Ammon's horn (tissue), 1 donor: ENCODE results near the gene LEPR.
"Not testable (repeated sequence)": the region's sequence is repeated elsewhere in the genome, so short reads cannot be mapped to it uniquely, and the experiment has no call there.

Source experiments
- DNase-seq: peaks from one replicate; pipeline ENCODE4 v3.0.0-alpha.2; 2016; ENCODE audit warnings: low spot score

Gene LEPR, protein sequence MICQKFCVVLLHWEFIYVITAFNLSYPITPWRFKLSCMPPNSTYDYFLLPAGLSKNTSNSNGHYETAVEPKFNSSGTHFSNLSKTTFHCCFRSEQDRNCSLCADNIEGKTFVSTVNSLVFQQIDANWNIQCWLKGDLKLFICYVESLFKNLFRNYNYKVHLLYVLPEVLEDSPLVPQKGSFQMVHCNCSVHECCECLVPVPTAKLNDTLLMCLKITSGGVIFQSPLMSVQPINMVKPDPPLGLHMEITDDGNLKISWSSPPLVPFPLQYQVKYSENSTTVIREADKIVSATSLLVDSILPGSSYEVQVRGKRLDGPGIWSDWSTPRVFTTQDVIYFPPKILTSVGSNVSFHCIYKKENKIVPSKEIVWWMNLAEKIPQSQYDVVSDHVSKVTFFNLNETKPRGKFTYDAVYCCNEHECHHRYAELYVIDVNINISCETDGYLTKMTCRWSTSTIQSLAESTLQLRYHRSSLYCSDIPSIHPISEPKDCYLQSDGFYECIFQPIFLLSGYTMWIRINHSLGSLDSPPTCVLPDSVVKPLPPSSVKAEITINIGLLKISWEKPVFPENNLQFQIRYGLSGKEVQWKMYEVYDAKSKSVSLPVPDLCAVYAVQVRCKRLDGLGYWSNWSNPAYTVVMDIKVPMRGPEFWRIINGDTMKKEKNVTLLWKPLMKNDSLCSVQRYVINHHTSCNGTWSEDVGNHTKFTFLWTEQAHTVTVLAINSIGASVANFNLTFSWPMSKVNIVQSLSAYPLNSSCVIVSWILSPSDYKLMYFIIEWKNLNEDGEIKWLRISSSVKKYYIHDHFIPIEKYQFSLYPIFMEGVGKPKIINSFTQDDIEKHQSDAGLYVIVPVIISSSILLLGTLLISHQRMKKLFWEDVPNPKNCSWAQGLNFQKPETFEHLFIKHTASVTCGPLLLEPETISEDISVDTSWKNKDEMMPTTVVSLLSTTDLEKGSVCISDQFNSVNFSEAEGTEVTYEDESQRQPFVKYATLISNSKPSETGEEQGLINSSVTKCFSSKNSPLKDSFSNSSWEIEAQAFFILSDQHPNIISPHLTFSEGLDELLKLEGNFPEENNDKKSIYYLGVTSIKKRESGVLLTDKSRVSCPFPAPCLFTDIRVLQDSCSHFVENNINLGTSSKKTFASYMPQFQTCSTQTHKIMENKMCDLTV

DNA sequence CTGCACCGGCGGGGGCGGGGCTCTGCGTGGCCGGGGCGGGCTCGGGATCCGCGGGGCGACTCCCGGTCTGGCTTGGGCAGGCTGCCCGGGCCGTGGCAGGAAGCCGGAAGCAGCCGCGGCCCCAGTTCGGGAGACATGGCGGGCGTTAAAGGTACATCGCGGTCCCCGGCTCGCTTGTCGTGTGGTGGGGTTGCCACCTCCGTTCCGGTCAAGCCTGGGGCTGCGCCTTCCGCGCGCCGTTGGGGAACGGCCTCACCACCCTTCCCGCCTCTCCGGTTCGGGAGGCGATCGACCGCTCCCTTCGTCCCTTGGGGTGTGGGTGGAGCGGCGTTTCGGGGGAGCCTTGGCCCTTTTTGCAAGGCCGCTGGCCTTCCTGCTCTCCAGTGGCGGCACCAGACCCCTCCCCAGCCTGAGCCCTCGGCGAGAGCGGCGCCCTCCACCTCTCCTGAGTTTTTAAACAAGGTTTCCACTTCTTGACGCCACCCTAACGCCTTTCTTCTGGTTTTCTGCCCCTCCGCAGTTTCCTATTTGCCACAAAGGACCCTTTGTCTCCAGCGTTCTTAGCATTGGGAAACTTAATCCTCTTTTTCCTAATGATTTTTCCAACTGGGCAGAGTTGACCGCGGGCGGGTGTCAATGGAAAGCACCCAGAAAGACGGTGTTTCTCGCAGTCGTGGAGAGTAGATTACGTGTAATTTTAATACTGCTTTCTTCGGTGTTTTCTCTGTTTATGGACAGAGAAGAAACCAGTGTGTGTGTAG lies at the start of gene LEPR, which contains the start of gene LEPROT:
Gene LEPR (plus strand): TSS at position 79 of the 761 bp plus-strand sequence. CDS start 144,898 bp downstream, outside the sequence.
Gene LEPROT (plus strand): TSS at position 79 of the 761 bp plus-strand sequence. CDS start 57 bp downstream, at position 136.
- DNase-seq: no peak

DNA sequence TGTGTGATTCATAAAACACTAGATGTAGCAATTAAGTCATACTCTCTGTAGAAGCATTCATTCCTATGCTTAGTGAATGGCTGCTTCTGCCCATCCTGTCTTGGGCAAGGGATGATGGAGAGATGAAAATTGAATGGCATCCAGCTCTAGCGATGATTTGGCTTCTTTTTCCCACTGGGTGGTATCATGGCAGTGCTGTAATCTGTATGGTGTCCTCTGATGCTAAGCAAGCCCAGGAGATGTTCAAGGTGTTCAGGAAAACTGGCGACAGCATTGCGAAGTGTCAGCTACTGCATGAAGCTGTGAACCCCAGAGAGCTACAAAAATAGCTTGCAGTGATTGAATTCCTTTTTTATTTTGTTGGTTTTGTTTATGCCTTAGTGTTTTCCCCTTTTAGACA lies 48.9 kb upstream of the LEPR start:
- no peak for DNase-seq

DNA sequence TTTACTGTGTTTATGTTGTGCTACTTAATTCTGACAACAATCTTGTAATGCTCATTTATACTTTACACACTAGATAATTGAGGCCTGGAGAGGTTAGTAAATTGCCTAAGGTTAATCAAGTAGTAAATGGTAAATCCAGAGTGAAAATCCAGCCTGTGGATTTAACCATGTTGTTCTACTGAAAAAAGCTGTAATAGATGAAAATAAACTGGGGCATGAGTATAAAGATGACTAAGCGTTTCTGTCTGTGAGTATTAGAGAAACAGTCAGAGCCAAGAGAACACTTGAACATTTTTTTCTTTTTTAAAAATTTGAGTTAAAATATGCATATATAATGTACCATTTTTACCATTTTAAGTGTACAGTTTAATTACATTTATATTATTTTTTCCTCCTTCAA lies 47.9 kb upstream of the LEPR start:
- DNase-seq: no peak

DNA sequence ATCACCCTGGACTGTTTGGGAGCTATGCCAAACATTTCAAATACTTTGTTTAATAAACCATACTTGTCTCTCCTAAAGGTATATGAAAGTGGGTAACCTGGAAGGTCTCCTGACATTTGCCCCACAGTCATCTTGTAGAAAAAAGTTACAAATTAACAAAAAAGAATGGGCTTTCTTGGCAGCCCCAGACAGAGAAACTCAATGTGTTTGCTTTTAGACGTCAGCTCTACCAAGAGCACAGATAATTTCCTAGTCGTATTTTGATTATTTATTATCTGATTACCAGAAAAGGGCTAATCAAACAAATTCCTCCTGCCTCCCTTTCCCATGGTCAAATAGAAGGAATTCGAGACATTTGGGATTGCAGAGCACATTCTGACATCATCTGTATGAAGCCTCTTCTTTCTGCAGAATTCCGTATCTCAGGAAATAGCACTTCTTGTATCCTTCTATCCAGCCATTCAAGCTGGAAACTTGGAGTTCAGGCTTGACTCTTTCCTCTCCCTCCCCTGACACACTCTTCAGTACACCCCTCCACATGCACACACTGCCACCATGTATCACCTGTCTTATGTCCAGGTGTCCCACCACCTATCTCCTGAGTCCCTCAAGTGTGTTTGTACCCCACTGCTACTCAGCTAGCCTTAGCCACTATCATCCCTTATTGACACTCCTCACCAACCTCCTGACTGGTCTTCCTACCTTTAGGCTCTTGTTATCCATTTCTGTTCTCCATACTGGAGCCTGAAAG lies 42.8 kb upstream of the LEPR start:
- DNase-seq: no peak

DNA sequence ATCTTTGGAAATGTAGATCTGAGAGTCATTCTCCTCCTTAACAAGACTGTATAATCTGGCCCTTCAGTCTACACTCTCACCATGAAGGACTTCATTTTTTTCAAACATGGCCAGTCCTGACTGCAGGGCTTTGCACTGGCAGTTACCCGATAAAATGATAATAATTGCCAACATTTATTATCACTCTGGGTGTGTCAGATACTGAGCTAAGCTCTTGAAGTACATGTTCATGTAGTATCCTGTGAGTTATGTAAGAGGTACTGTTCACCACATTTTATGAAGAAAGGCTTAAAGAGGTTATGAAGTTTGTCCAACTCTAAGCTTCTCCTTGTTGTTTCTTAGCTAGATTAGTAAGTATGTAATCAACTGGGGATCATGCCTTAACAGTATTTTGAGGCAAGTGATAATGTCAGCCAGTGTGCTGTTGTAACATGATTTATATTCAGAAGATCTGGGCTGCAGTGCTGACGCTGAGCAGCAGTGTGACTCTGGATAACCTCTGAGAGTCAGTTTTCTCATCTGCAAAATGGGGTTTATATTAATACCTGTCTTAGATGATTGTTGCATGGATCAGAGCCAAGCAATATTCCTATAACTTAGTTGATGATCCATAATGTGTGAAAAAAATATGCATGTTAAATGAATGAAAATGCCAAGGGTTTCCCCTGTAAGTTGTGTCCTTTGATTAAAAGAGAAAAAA lies 42.1 kb upstream of the LEPR start:
- DNase-seq: no peak

DNA sequence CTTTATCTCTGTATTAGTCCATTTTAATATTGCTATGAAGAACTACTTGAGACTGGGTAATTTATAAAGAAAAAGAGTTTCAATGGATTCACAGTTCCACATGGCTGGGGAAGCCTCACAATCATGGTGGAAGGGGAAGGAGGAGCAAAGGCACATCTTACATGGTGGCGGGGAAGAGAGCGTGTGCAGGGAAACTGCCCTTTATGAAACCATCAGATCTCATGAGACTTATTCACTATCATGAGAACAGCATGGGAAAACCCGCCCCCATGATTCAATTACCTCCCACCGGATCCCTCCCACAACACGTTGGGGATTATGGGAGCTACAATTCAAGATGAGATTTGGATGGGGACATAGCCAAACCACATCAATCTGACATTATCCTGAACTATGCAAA lies 36.0 kb upstream of the LEPR start:
- not testable (repeated sequence) for DNase-seq

DNA sequence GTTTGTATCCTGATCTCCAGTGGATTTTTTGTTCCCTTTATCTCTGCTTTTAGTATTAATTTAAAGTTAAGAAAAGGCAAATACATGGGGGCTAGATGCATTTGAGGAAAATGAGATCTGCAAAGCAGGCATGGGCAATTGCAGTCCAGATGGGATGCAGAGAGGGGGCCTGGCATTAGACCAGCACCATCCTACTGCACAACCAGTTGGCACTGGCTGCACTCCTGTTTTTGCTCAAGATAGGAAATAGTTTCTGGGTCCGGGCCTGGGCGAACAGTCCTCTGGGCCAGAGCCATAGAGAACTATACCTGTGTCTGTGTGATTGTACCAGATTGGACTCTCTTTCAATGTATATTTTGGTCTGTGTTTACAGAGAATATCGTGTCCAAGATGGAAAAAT lies 34.0 kb upstream of the LEPR start:
- DNase-seq: no peak

DNA sequence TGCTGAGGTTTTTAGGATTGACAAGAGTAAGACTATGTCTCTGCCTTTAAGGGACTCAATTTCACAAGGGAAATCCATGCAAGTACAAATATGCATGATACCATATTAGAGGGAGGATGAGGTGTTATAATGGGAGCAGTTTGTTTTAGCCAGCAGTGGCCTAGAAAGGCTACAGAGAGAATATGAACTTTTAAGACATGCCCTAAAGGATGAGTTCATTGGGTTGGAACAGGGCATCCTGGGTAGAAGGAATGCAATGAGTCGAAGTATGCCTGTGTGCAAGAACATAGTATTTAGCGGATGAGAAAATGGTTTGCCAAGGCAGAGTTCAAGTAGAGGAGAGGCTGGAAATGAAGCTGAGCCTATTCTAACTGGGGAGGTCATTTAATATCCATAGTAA lies 32.6 kb upstream of the LEPR start:
- DNase-seq: no peak

DNA sequence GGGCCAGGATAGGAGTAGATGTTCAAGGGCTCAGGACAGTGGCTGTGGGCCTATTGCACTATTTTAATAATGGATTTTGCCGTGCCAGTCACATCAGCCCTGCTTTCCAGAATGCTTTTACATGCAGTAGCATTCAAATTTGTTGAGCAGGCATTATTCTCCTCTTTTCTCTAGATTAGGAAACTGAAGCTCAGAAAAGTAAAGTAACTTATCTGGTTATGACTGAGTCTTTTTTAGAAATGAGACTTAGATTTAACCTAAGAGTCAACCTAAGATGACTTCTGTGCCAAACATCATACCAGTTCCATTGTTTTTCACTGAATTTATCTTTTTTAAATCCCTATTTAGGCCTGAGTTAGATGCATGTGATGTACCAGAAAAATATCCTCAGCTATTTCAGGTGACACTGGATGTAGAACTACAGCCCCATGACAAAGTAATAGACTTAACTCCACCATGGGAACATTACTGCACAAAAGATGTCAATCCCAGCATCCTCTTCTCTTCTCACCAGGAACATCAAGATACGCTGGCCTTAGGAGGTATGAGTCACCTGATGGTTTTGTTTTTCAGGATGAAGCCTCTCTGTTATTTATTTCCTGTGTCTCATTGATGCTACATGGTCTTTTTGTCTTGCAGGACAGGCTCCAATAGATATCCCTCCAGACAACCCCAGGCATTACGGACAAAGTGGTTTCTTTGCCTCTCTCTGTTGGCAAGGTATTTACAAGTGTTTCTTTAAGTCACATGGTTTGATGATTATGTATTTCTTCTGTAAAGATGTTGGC lies 31.4 kb upstream of the LEPR start:
- no peak for DNase-seq

DNA sequence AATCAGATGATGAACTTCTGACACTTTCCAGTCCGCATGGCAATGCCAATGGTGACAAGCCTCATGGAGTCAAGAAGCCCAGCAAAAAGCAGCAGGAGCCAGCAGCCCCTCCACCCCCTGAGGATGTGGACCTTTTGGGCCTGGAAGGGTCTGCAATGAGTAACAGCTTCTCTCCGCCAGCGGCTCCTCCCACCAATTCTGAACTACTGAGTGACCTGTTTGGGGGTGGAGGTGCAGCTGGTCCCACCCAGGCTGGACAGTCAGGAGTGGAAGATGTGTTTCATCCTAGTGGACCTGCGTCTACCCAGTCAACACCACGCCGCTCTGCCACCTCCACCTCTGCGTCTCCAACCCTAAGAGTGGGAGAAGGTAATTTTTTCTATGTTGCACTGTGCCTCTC lies 28.0 kb upstream of the LEPR start:
- no peak for DNase-seq

DNA sequence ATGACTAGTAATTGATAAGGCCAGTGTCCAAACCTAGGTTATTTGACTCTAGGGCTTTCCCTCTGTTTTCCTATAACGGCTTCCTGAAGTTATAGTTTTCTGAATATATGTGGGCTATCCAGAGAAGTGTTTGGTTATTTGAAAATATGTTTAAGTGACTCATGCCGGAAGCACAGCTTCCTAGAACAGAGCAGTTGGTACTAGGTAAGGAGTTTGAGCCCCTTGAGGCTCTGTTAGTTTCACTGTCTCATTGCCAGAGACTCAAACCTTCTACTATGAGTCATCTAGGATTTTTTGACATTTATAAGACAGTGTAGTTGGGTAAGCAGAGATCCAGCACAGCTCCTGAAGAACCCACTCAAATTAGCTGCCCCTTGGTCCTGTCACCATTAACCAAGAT lies 27.1 kb upstream of the LEPR start:
- DNase-seq: no peak

DNA sequence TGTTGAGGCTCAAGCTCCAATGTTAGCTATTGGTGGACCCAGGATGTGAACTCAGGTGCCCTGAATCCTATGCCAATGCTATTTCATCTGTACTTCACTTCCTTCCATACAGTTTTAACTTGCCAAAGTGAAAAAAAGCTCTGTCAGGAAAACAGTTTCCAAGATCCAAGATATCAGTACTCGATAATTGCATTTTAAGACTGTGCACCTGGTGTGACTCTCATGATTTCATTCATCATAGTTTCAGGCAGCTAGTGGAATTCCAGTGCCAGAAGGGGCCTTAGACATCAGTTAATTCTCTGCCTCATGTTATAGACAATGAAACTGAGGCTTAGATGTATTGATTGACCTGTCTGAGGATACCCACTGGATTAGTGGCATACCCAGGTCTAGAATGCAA lies 26.5 kb upstream of the LEPR start:
- no peak for DNase-seq

DNA sequence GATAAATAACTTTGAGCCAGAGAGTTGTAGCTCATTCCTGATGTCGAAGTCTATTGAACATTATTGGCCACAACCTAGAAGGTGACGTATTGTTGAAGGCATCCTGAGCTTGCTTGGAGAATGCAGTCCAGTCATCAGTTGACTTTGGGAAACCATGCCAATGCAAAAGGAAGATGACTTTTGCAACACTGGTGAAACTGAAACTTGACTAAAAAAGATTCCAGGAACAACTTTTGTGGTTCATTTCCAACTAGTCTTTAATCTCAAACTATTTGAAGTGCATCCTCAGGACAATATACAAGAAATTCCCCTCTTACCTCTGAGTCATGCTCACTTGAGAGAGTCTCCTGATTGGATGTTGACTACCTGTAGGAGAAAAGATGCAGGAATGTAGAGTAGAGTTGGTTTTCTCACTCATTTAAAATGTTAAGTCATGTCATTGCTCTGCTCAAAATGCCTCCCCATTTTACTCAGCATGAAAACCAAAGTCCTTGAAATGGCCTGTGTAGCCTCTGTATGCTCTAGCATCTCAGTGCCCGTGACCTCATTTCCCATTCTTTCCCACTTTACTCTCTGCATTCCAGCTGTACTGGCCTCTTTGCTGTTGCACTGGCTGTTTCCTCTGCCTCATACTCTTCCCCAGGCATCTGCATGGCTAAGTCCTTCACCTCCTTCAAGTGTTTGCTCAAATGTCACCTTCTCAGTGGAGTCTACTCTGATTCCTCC lies 24.4 kb upstream of the LEPR start:
- DNase-seq: no peak

DNA sequence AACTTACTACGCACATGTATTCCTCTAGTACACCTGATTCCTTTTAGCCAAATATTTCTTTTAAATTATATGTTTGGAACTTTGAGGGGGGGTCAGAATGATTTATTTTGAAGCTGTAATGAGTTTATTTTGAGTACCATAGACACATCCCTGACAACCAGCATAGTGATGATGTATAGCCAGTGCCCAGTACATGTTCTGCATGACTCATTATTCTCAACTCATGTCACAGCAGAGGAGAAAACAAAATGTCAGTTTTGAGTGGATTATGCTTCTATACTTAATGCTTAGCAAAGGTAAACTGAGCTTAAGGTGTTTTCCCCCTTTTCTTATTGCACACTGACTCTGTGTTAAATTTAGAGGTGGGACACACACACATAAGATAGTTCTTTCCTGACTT lies 22.4 kb upstream of the LEPR start:
- DNase-seq: no peak

DNA sequence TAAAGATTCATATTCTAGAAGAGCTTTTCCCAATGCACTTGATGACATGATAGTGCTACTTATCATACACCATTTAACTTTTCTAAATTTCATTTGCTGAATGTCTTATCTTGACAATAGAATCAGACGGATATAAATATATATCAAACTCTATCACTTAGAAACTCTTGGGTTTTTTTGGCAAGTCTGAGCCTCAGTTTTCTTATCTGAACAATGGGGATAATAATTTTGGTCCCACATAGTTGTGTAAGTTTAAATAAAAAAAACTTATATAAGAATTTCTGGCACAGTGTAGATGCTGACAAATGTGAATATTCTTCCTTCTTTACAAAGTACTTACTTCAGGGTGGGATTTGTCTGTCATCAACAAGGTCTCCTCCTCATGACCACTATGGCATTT lies 21.5 kb upstream of the LEPR start:
- no peak for DNase-seq

DNA sequence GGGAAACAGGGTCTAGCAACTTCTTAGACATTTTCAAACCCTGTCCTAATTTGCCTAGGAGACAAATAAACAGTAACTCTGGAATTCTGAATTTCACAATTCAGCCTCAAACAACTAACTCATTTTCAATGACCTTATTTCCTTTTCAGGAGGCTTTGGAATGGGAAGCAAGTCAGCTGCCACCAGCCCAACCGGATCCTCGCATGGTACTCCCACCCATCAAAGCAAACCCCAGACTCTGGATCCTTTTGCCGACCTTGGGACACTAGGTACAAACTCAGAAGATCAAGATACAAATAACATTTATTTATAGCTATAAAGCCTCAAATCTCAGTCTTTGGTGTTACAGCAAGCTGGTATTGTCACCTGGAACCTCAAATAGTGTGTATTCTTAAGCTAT lies 18.9 kb upstream of the LEPR start:
- peak; percentile 45 for DNase-seq

DNA sequence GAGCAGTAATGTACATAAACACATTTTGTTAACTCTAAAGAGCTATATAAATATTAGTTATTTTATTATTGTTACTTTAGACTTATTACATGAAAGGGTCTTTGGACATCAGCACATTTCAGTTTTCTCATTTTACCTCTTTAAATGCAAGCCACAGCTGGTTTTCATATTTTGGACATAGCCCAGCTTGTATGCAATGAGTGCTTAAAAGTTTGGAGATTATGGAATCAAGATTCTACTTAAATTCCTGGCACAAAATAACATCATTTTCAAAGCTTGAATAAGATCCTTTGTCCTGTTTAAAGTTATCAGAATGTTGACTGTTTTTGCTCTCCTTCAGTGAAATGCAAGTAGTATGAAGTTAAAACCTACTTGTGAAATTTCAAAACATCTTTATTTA lies 15.5 kb upstream of the LEPR start:
- DNase-seq: no peak

DNA sequence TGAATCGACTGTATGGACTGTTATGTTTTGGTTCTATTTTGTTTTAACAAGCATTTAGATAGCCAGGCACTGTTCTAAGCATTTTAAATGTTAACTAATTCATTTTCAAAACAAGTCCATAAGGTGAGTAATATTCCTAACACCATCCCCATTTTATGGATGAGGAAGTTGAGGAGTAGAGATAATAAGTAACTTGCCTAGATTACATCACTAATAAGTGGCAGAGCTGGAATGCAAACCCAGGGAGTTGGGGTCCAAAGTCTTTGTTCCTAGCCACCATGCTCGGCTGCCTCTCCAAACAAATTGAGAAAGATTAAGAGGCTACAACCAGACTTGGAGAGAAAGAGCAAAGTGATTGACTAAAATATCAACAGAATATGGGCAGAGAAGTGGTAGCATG lies 12.6 kb upstream of the LEPR start:
- no peak for DNase-seq

DNA sequence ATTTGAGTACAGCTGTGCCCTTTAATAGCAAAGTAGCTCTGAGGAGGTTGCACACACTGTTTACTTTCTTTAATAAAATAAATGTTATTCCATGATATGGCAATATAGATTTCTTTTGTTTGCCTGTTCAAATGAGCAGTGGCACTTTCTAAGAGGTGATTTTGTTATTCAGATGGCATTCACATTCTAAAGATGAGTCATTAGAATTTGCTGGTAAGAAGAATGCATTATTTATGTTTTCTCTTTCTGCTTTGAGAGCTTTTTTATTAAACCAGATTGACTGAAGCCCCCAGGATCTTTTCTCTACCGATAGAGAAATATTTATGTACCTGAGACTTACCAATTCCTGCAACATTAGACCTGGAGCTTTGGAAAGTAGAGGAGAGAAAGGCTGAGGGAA lies 11.2 kb upstream of the LEPR start:
- DNase-seq: no peak
